ENCODE data around the gene ZFP36.

The ZFP36 gene

GRCh38 chr19:39385629-39386411 is 20.8 kb upstream of the ZFP36 start:
- DNase-seq: no peak

- DNase-seq: no peak
These were observed 20.1 kb upstream of the ZFP36 start for GRCh38 chr19:39386557-39386956.

GRCh38 chr19:39388657-39389056 is 18.0 kb upstream of the ZFP36 start:
- DNase-seq: no peak

- no peak for DNase-seq
These were observed 16.8 kb upstream of the ZFP36 start for GRCh38 chr19:39389631-39390414.

- DNase-seq: no peak
These were observed 16.2 kb upstream of the ZFP36 start for GRCh38 chr19:39390451-39390750.

- DNase-seq: peak in 1 of 2 donors; percentile 100
These were observed 15.8 kb upstream of the ZFP36 start, which contains the start of the genes MED29 and PAF1 for GRCh38 chr19:39390751-39391437. MED29 (plus strand) TSS chr19:39391378; CDS start chr19:39391423, 45 bp downstream. PAF1 (minus strand) TSS chr19:39391106; CDS start chr19:39390864, 242 bp downstream.

GRCh38 chr19:39397360-39398296 is 9.0 kb upstream of the ZFP36 start:
- peak; percentile 83 to 90 for DNase-seq

GRCh38 chr19:39398297-39398864 is 8.3 kb upstream of the ZFP36 start:
- DNase-seq: peak; percentile 64 to 83

GRCh38 chr19:39399668-39400050 is 7.0 kb upstream of the ZFP36 start:
- no peak for DNase-seq

- no peak for DNase-seq
These were observed 6.6 kb upstream of the ZFP36 start for GRCh38 chr19:39400061-39400460.

- no peak for DNase-seq
These were observed 5.5 kb upstream of the ZFP36 start for GRCh38 chr19:39401070-39401548.

GRCh38 chr19:39401549-39402345 is 4.9 kb upstream of the ZFP36 start:
- DNase-seq: no peak

- DNase-seq: peak; percentile 79 to 95
These were observed 4.0 kb upstream of the ZFP36 start for GRCh38 chr19:39402346-39403300.

GRCh38 chr19:39403331-39404312 is 3.0 kb upstream of the ZFP36 start:
- peak; percentile 86 to 96 for DNase-seq

GRCh38 chr19:39405261-39405957 is 1.2 kb upstream of the ZFP36 start:
- DNase-seq: no peak

- DNase-seq: peak in 1 of 2 donors; percentile 89
These were observed 540 bp upstream of the ZFP36 start for GRCh38 chr19:39405958-39406655.

- no peak for DNase-seq
These were observed 688 bp downstream of the ZFP36 start for GRCh38 chr19:39407410-39407659.

Data from bone marrow (tissue), 2 donors.